ENCODE measurements around the gene FBXL4.

FBXL4 gene

GRCh38 chr6:98900706-98901105 is 47.0 kb downstream of the FBXL4 start:
- Histone ChIP-seq H3K4me1 (no peaks in the 10 kb centered on the region), H3K27me3 (no peaks in the 10 kb centered on the region), H3K36me3 (no peaks in the 10 kb centered on the region), H3K9me3 (no peaks in the 10 kb centered on the region), H3K4me3 (ENCODE audit: low read depth, low read length) (no peak overlapping the region)
- no peak for DNase-seq
- no peak for TF ChIP-seq CTCF (IDR thresholded peaks at IDR 0.05; ENCODE audit: low read depth, low read length)

- Histone ChIP-seq H3K4me1 (no peaks in the 10 kb centered on the region), H3K36me3 (no peaks in the 10 kb centered on the region), H3K4me3 (ENCODE audit: low read depth, low read length) (no peak overlapping the region), H3K9me3 (no peaks in the 10 kb centered on the region), H3K27me3 (no peaks in the 10 kb centered on the region)
- no peak for DNase-seq
- no peak for TF ChIP-seq CTCF (IDR thresholded peaks at IDR 0.05; ENCODE audit: low read depth, low read length)
Observed at GRCh38 chr6:98894810-98895209, 52.9 kb downstream of the FBXL4 start.

GRCh38 chr6:98887650-98888049 is 60.1 kb downstream of the FBXL4 start:
- no peak for DNase-seq
- H3K4me1 ChIP-seq = no peaks in the 10 kb centered on the region
- H3K36me3 ChIP-seq = no peaks in the 10 kb centered on the region
- TF ChIP-seq CTCF (IDR thresholded peaks at IDR 0.05; ENCODE audit: low read depth, low read length) = no peak
- H3K4me3 ChIP-seq (ENCODE audit: low read depth, low read length) = no peak overlapping the region
- H3K27me3 ChIP-seq = no peaks in the 10 kb centered on the region
- H3K9me3 ChIP-seq = no peaks in the 10 kb centered on the region

GRCh38 chr6:98885330-98885729 is 62.4 kb downstream of the FBXL4 start:
- Histone ChIP-seq H3K27me3 (no peaks in the 10 kb centered on the region), H3K4me1 (peaks cover 3% of the 10 kb centered on the region; the same call in 1 of the 2 replicates), H3K4me3 (ENCODE audit: low read depth, low read length) (no peak overlapping the region), H3K9me3 (no peaks in the 10 kb centered on the region), H3K36me3 (no peaks in the 10 kb centered on the region)
- TF ChIP-seq CTCF (IDR thresholded peaks at IDR 0.05; ENCODE audit: low read depth, low read length) = no peak
- no peak for DNase-seq

- DNase-seq = no peak
- TF ChIP-seq CTCF (IDR thresholded peaks at IDR 0.05; ENCODE audit: low read depth, low read length) = no peak
- Histone ChIP-seq H3K36me3 (no peaks in the 10 kb centered on the region), H3K4me1 (peaks cover 3% of the 10 kb centered on the region; the same call in 1 of the 2 replicates), H3K9me3 (no peaks in the 10 kb centered on the region), H3K4me3 (ENCODE audit: low read depth, low read length) (no peak overlapping the region), H3K27me3 (no peaks in the 10 kb centered on the region)
Observed at GRCh38 chr6:98880486-98880885, 67.3 kb downstream of the FBXL4 start.

- Histone ChIP-seq H3K4me1 (peaks cover 3% of the 10 kb centered on the region; the same call in 1 of the 2 replicates), H3K36me3 (no peaks in the 10 kb centered on the region), H3K4me3 (ENCODE audit: low read depth, low read length) (no peak overlapping the region), H3K27me3 (no peaks in the 10 kb centered on the region), H3K9me3 (no peaks in the 10 kb centered on the region)
- no peak for TF ChIP-seq CTCF (IDR thresholded peaks at IDR 0.05; ENCODE audit: low read depth, low read length)
- DNase-seq = no peak
Observed at GRCh38 chr6:98877250-98877649, 70.5 kb downstream of the FBXL4 start.
